A673 (cell line): ENCODE measurements around the gene CHTF18. TPM values are rescaled to one million over a fixed set of nuclear protein-coding genes. Genes with fewer than 3 reads are reported as not detected.

Experiments used
- BruUV-seq: library from RNA; stranded (reverse); fragments of 400-500 nt; replicated peaks from 2 replicates; lab custom pipeline; 2021; lab: Mats Ljungman, UMichigan
- CTCF ChIA-PET: fragments of 300-600 bp; sonication (Branson Sonifier 250); formaldehyde crosslinking; loops from one replicate; lab custom pipeline; 2022; ENCODE audit warnings: antibody characterized with exemption; lab: Charles Lee
- POLR2A ChIA-PET: fragments of 300-600 bp; sonication (Branson Sonifier 250); formaldehyde crosslinking; loops from one replicate; lab custom pipeline; 2022; ENCODE audit warnings: antibody characterized with exemption; ENCODE audit not compliant: low non-redundant PET; lab: Charles Lee
- DNase-seq: peaks from one replicate; pipeline ENCODE4 v3.0.0-alpha.2; 2015; ENCODE audit warnings: low spot score
- H3K27ac ChIP-seq: fragments of 200-600 bp; sonication (generic); 2 replicates; pipeline ENCODE4 v1.5.1; 2016; ENCODE audit warnings: mixed run types, low read depth, mild to moderate bottlenecking, mixed read lengths, antibody characterized with exemption, low read length; ENCODE audit not compliant: poor library complexity, severe bottlenecking
- H3K27me3 ChIP-seq: fragments of 200-600 bp; sonication (generic); replicated peaks from 2 replicates; pipeline ENCODE4 v1.6.1; 2017; ENCODE audit warnings: mixed run types, low read depth, mild to moderate bottlenecking, mixed read lengths, antibody characterized with exemption, low read length; ENCODE audit not compliant: insufficient read depth, poor library complexity
- H3K36me3 ChIP-seq: fragments of 200-600 bp; sonication (generic); 2 replicates; pipeline ENCODE4 v1.6.1; 2016; ENCODE audit warnings: mixed run types, mild to moderate bottlenecking, mixed read lengths, antibody characterized with exemption, low read length; ENCODE audit not compliant: insufficient read depth, poor library complexity, severe bottlenecking
- H3K4me1 ChIP-seq: fragments of 200-600 bp; sonication (generic); 2 replicates; pipeline ENCODE4 v1.6.1; 2017; ENCODE audit warnings: mixed run types, mild to moderate bottlenecking, mixed read lengths, antibody characterized with exemption, low read length; ENCODE audit not compliant: insufficient read depth, poor library complexity, severe bottlenecking
- H3K4me3 ChIP-seq: fragments of 200-600 bp; sonication (generic); 2 replicates; pipeline ENCODE4 v1.5.1; 2016; ENCODE audit warnings: low read depth, mixed run types, mild to moderate bottlenecking, mixed read lengths, low read length; ENCODE audit not compliant: poor library complexity, severe bottlenecking
- H3K9me3 ChIP-seq: fragments of 200-600 bp; sonication (generic); 2 replicates; pipeline ENCODE4 v1.6.1; 2016; ENCODE audit warnings: mixed run types, low read depth, mild to moderate bottlenecking, mixed read lengths, antibody characterized with exemption, low read length; ENCODE audit not compliant: poor library complexity, severe bottlenecking
- EZH2 ChIP-seq: fragments of 200-600 bp; sonication (generic); IDR thresholded peaks from 2 replicates; pipeline ENCODE4 v1.6.1; 2017; ENCODE audit warnings: borderline replicate concordance, low read depth, mild to moderate bottlenecking, mixed read lengths, antibody characterized with exemption, low read length; ENCODE audit not compliant: poor library complexity, severe bottlenecking
- intact Hi-C: fragments of 100-400 bp; cut with micrococcal nuclease; formaldehyde crosslinking; loops from one replicate; pipeline ENCODE4 v1.10.0; 2022; ENCODE audit not compliant: unreplicated experiment
- total RNA-seq: library from RNA; stranded (reverse); gene quantifications from 2 replicates; pipeline ENCODE4 v1.2.3, GENCODE V29; 2021
- TF ChIP-seq, protein P1 (sequence below): fragments of 300-800, 200-600 bp; sonication (generic); conservative IDR thresholded peaks from 2 replicates; pipeline ENCODE4 v1.5.1; 2017; ENCODE audit warnings: low read depth, mild to moderate bottlenecking, antibody characterized with exemption, low read length, moderate library complexity, mixed read lengths

CHTF18 gene
- total RNA-seq, 1 experiment from 2014 or later: 125 TPM

DNA sequence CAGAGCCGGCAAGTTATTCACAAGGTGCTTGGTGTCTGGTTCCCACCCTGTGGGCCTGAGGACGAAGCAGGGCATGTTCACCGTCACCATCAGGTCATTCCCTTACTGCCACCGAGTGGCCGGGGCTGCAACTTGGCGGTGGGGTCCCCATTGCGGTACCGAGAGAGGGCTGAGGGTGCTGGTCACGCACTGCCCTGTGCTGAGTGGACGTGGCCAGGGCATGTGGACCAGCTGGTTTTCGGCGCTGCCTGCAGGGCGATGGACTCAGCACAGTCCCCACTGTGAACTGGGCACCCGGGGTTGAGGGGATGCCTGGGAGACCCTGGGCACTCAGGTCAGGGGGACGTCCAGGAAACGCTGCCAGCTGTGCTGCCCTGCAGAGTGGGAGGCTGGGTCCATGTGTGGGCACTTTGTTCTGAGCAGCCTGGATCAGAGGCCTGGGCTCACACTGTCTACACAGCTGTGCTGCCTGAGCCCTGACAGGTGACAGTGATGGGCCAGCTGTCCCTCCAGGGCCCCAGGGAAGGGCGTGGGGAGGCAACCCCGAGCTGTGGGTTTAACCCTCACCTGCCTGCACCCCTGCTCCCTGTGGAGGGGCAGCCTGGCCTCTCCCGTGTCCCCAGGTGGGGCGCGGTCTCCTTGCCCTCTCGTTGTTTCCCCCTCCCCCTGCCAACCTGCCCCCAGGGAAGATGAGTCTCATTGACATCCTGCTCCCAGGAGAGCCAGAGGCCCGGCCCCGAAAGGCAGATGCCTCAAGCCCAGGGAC, 51.4 kb downstream of the CHTF18 start:
- no TSS peak for BruUV-seq
- peaks cover 14% of the 10 kb centered on the region for H3K4me1 ChIP-seq
- peaks cover 2% of the 10 kb centered on the region for H3K9me3 ChIP-seq

DNA sequence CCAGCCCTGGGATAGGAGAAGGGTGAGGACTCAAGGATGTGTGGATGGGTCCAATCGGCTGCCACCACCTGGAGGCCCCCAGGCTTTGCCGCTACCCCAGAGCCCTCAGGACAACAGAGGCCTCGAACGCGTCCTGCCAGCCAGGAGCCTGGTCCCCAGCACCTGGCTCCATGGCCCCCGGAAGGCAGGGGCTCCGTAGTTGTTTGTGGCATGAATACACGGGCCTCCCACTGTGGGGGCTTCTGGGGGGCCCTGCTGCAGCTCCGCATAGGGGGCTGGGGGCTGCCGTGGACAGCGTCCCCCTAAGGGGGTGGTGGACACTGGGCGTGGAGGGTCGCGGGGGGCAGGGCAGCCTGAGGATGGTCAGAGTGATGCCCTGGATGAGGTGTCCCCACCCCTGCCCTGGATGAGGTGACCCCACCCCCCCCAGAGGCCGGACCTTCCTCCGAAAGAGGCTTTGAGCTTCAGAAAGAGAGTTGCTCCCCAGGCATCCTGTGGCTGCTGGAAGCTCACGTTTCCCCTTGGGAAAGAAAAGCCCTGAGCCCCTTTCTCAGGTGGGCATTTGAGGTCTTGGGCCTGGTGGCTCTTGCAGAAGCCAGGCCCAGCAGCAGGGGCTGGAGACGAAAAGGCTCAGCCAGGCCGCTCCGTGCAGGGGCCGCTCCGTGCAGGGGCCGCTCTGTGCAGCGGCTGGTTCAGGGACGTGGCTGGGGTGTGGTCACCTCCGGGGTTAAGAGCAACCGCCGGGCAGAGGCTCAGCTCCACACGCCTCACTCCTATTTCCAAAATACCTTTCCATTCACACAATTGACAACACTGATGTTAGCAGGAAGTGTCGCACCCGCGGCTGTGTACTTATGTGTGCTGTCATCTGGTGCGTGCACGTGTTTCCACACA, 52.4 kb downstream of the CHTF18 start:
- DNase-seq: no peak
- H3K9me3 ChIP-seq: peaks cover 2% of the 10 kb centered on the region
- ChIA-PET CTCF (interaction anchor here (0.6 kb wide), 1 partner anchor 406 kb away, joined by 13 read pairs; no protein-coding TSS in a partner anchor), POLR2A (no interaction called here)
- H3K27ac ChIP-seq: no peak overlapping the region
- intact Hi-C loops: no loop called here
- peaks cover 14% of the 10 kb centered on the region for H3K4me1 ChIP-seq
- H3K27me3 ChIP-seq: no peaks in the 10 kb centered on the region
- no peak overlapping the region for H3K4me3 ChIP-seq
- BruUV-seq: no TSS peak
- H3K36me3 ChIP-seq: no peaks in the 10 kb centered on the region
- no peak for TF ChIP-seq EZH2
- TF ChIP-seq, protein P1, sequence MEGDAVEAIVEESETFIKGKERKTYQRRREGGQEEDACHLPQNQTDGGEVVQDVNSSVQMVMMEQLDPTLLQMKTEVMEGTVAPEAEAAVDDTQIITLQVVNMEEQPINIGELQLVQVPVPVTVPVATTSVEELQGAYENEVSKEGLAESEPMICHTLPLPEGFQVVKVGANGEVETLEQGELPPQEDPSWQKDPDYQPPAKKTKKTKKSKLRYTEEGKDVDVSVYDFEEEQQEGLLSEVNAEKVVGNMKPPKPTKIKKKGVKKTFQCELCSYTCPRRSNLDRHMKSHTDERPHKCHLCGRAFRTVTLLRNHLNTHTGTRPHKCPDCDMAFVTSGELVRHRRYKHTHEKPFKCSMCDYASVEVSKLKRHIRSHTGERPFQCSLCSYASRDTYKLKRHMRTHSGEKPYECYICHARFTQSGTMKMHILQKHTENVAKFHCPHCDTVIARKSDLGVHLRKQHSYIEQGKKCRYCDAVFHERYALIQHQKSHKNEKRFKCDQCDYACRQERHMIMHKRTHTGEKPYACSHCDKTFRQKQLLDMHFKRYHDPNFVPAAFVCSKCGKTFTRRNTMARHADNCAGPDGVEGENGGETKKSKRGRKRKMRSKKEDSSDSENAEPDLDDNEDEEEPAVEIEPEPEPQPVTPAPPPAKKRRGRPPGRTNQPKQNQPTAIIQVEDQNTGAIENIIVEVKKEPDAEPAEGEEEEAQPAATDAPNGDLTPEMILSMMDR: no peak

More for the DNA sequence above, 51.4 kb downstream of the CHTF18 start:
- TF ChIP-seq, protein P1: no peak
- TF ChIP-seq EZH2: no peak
- Histone ChIP-seq H3K4me3 (no peak overlapping the region), H3K27me3 (no peaks in the 10 kb centered on the region), H3K27ac (no peak overlapping the region), H3K36me3 (no peaks in the 10 kb centered on the region)
- POLR2A ChIA-PET: no interaction called here
- CTCF ChIA-PET: no interaction called here
- no peak for DNase-seq
- intact Hi-C loops: no loop called here

DNA sequence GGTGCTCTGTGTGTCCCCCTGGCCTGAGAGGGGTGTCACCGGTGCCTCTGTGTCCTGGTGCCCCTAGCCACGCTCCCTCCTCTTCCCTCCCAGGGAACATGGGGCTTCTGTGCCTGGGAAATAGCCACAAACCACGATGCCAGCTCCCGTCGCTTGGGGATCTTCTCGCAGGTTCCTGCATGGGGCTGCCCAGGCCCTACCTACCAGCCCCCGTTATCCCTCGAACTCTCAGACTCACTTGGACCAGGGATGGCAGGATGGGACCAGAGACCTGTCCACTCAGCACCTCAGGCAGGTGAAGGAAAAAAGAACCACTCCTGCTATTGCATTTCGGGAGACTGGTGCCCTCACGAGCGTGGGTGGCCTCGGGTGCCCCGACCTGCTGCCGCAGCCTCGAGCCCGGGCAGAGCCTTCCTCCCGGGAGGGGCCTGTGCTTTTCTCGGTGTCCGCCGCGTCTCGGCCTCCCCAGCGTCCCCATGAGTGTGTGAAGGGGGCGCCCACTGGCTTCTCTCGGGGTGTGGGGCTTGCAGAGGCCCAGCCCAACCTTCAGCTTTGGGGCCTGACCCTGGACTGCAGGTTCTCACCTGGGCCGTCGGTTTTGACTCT, 53.1 kb downstream of the CHTF18 start:
- TF ChIP-seq, protein P1: no peak
- no peak for TF ChIP-seq EZH2
- ChIA-PET POLR2A (no interaction called here), CTCF (interaction anchor here (0.6 kb wide), 1 partner anchor 405 kb away, joined by 13 read pairs; no protein-coding TSS in a partner anchor)
- BruUV-seq: no TSS peak
- Histone ChIP-seq H3K9me3 (peaks cover 2% of the 10 kb centered on the region), H3K27ac (no peak overlapping the region), H3K4me1 (peaks cover 14% of the 10 kb centered on the region), H3K36me3 (no peaks in the 10 kb centered on the region), H3K27me3 (no peaks in the 10 kb centered on the region), H3K4me3 (no peak overlapping the region)
- DNase-seq: no peak
- intact Hi-C loops: no loop called here
